Measurements from ENCODE around the gene ACAD10.
"Not testable (repeated sequence)": the region's sequence is repeated elsewhere in the genome, so short reads cannot be mapped to it uniquely, and the experiment has no call there.

ACAD10 gene

DNA sequence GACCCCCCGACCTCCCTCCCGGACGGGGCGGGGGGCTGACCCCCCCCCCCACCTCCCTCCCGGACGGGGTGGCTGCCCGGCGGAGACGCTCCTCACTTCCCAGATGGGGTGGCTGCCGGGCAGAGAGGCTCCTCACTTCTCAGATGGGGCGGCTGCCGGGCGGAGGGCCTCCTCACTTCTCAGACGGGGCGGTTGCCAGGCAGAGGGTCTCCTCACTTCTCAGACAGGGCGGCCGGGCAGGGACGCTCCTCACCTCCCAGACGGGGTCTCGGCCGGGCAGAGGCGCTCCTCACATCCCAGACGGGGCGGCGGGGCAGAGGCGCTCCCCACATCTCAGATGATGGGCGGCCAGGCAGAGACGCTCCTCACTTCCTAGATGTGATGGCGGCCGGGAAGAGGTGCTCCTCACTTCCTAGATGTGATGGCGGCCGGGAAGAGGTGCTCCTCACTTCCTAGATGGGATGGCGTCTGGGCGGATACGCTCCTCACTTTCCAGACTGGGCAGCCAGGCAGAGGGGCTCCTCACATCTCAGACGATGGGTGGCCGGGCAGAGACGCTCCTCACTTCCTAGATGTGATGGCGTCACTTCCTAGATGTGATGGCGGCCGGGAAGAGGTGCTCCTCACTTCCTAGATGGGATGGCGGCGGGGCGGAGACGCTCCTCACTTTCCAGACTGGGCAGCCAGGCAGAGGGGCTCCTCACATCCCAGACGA, 38.0 kb downstream of the ACAD10 start:
- not testable (repeated sequence) for H3K27me3 Mint-ChIP-seq, H3K4me3 Mint-ChIP-seq, H3K36me3 Mint-ChIP-seq, H3K27ac Mint-ChIP-seq, H3K9me3 Mint-ChIP-seq, H3K4me1 Mint-ChIP-seq

- no peaks in the 10 kb centered on the region for H3K27me3 Mint-ChIP-seq
- no peaks in the 10 kb centered on the region for H3K9me3 Mint-ChIP-seq
- no peak overlapping the region for H3K4me3 Mint-ChIP-seq
- H3K27ac Mint-ChIP-seq = no peak overlapping the region
- H3K4me1 Mint-ChIP-seq = no peaks in the 10 kb centered on the region
- H3K36me3 Mint-ChIP-seq = peaks cover 8% of the 10 kb centered on the region
These were observed 42.9 kb downstream of the ACAD10 start for GRCh38 chr12:111728795-111729194.

DNA sequence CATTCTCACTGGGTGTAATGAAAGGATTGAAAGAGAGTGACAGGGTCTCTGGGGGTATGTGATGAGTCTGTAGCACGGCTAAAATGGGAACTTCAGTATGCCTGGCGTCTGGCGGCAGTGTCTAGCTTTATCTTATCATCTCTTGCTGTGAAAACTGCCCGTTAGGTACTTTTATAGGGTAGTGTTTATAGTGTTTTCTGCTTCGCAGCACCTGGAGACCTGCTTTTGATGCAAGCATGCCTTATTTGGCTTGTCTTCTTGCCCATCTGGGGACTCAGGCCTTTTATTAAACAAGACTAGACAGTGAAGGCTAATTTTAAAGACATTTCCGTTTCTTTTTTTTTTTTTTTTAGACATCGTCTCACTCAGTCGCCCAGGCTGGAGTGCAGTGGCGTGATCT, 44.6 kb downstream of the ACAD10 start:
- Mint-ChIP-seq H3K27ac (no peak overlapping the region), H3K4me1 (no peaks in the 10 kb centered on the region), H3K4me3 (no peak overlapping the region), H3K36me3 (peaks cover 8% of the 10 kb centered on the region), H3K27me3 (no peaks in the 10 kb centered on the region), H3K9me3 (no peaks in the 10 kb centered on the region)

- no peaks in the 10 kb centered on the region for H3K4me1 Mint-ChIP-seq
- H3K36me3 Mint-ChIP-seq = peaks cover 10% of the 10 kb centered on the region
- no peak overlapping the region for H3K27ac Mint-ChIP-seq
- no peaks in the 10 kb centered on the region for H3K27me3 Mint-ChIP-seq
- no peaks in the 10 kb centered on the region for H3K9me3 Mint-ChIP-seq
- H3K4me3 Mint-ChIP-seq = no peak overlapping the region
These were observed 46.9 kb downstream of the ACAD10 start for GRCh38 chr12:111732786-111733185.

GRCh38 chr12:111733340-111733915, 47.6 kb downstream of the ACAD10 start:
- Mint-ChIP-seq H3K9me3 (no peaks in the 10 kb centered on the region), H3K4me3 (no peak overlapping the region), H3K36me3 (peaks cover 10% of the 10 kb centered on the region), H3K27ac (no peak overlapping the region), H3K27me3 (no peaks in the 10 kb centered on the region), H3K4me1 (no peaks in the 10 kb centered on the region)

DNA sequence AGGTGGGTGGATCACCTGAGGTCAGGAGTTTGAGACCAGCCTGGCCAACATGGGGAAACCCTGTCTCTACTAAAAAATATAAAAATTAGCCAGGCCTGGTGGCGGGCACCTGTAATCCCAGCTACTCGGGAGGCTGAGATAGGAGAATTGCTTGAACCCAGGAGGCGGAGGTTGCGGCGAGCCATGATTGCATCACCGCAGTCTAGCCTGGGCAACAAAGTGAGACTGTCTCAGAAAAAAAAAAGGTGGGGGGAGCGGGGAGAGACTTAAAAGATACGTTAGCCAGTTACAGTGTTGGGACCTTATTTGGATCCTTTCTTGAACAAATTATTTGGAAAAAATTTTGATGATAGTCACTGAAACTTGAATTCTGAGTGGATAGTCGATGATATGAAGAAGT, 53.7 kb downstream of the ACAD10 start:
- H3K27ac Mint-ChIP-seq, H3K4me1 Mint-ChIP-seq, H3K27me3 Mint-ChIP-seq, H3K9me3 Mint-ChIP-seq, H3K36me3 Mint-ChIP-seq, H3K4me3 Mint-ChIP-seq: not testable (repeated sequence)

DNA sequence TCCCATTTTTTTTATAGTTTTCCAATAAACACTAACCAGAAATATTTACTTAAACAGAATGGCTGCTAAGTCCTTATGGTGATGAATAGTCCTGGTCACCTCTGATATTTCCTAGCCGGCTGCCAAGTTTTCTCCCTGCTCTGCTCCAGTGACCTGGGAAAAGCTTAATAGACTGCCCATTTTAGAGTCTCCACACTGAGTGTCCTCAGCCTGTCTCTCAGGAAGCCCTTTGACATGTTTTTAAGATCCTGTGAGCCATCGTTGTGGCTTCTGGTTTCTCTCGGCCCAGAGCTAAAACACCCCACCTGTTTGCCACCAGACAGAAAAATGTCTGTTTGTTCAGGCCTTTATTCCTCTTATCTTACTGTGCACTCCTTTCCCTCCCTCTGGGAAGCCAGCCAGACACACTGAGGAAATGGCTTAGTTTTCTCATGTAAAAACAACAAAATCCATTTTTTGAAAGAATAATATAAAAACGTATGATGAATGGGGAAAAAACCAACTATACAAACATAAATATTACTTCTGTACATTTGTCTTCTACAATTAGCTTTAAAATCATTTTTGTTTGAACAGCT, 55.5 kb downstream of the ACAD10 start:
- Mint-ChIP-seq H3K4me1 (no peaks in the 10 kb centered on the region), H3K27me3 (no peaks in the 10 kb centered on the region), H3K9me3 (no peaks in the 10 kb centered on the region), H3K36me3 (peaks cover 9% of the 10 kb centered on the region), H3K4me3 (no peak overlapping the region), H3K27ac (no peak overlapping the region)

DNA sequence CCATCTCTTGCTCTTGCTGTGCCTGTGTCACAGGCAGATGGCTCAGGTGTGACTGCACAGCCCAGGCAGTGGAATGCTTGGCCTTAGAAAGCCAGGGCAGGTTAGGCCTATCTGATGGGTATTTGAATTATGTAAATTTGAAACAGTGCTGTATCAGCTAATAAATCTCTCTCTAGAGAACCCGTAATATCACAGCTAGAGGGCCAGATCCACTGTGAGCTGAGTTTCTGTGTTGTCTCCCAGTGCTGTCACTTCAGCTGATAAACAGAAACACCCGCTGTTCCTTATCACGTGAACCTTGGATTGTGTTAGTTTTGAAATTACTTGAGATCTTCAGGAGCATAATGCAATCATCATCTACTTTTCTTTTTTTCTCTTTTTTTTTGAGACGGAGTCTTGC, 59.4 kb downstream of the ACAD10 start:
- H3K4me1 Mint-ChIP-seq = no peaks in the 10 kb centered on the region

DNA sequence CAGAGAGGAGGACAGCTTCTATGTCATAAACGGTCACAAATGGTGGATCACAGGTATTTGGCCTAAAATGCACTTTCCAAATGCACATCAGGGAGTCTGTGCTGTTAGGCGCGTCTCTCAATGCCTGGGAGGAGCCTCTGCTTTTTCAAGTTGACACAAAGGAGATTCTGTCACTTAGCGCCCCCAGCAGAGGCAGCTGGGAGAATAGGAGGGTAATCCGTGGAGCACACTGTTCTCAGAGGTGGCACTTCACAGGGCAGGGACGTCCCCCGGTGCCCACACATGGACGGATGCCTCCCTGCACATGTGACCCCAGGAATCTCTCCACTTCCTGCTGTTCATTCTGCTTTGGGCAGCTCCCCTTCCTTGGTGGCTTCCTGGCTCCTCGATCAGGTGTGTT, 61.5 kb downstream of the ACAD10 start:
- H3K9me3 Mint-ChIP-seq = no peaks in the 10 kb centered on the region
- H3K4me3 Mint-ChIP-seq = no peak overlapping the region
- no peak overlapping the region for H3K27ac Mint-ChIP-seq
- no peaks in the 10 kb centered on the region for H3K27me3 Mint-ChIP-seq
- peaks cover 11% of the 10 kb centered on the region for H3K36me3 Mint-ChIP-seq
- H3K4me1 Mint-ChIP-seq = no peaks in the 10 kb centered on the region

More for the DNA sequence above, 59.4 kb downstream of the ACAD10 start:
- H3K27ac Mint-ChIP-seq = no peak overlapping the region
- H3K9me3 Mint-ChIP-seq = no peaks in the 10 kb centered on the region
- H3K4me3 Mint-ChIP-seq = no peak overlapping the region
- H3K27me3 Mint-ChIP-seq = no peaks in the 10 kb centered on the region
- peaks cover 11% of the 10 kb centered on the region for H3K36me3 Mint-ChIP-seq

DNA sequence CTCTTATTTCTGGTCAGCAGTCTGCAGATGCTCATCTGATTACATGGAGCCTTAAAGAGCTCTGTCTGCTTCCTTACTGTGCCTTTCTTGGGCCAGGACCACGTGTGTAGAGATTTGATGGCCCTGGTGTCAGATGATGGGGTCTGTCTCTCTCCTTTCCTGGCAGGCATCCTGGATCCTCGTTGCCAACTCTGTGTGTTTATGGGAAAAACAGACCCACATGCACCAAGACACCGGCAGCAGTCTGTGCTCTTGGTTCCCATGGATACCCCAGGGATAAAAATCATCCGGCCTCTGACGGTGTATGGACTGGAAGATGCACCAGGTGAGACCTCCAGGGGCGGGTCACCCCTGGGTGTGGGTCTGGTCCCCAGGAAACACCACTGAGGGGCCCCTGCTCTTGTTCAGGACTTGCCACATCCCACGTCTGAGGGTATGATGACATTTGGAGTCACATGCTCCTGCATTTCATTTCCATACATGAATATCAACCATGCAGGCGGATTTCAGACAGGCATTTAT, 62.4 kb downstream of the ACAD10 start:
- H3K4me3 Mint-ChIP-seq = no peak overlapping the region
- no peaks in the 10 kb centered on the region for H3K9me3 Mint-ChIP-seq
- no peaks in the 10 kb centered on the region for H3K4me1 Mint-ChIP-seq
- H3K27ac Mint-ChIP-seq = no peak overlapping the region
- H3K27me3 Mint-ChIP-seq = no peaks in the 10 kb centered on the region
- peaks cover 11% of the 10 kb centered on the region for H3K36me3 Mint-ChIP-seq

DNA sequence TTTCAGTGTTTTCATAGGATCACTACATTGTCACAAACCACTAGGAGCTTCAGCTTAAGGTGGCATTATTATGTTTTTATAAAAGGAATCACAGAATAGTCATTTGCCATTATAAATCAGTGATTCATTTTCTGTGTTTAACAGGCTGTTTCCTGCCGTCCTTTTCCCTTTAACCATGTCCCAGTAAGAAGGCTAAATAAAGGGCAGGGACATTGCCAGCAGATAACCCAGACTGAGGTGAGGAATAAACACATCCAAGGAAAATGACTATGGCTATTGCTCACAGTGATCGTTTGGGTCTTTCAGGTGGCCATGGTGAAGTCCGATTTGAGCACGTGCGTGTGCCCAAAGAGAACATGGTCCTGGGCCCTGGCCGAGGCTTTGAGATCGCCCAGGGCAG, 63.0 kb downstream of the ACAD10 start:
- H3K4me1 Mint-ChIP-seq = no peaks in the 10 kb centered on the region
- H3K27me3 Mint-ChIP-seq = no peaks in the 10 kb centered on the region
- no peak overlapping the region for H3K27ac Mint-ChIP-seq
- peaks cover 11% of the 10 kb centered on the region for H3K36me3 Mint-ChIP-seq
- no peaks in the 10 kb centered on the region for H3K9me3 Mint-ChIP-seq
- no peak overlapping the region for H3K4me3 Mint-ChIP-seq

DNA sequence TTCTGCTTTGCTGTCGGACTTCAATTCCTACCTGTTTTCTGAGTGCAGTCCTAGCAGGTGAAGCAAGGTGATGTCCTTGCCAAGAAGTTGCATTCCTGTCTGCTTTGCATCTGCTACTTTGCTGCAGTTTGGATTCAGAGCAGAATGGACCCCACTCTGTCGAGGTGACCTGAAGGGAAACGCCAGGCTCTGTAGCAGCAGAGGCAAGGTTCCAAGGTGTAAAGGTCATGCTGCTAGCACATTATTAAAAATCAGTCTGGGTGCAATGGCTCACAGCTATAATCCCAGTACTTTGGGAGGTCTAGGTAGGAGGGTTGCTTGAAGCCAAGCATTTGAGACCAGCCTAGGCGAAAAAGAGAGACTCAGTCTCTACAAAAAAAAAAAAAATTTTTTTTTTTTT, 63.5 kb downstream of the ACAD10 start:
- H3K36me3 Mint-ChIP-seq = peaks cover 11% of the 10 kb centered on the region
- no peaks in the 10 kb centered on the region for H3K27me3 Mint-ChIP-seq
- H3K27ac Mint-ChIP-seq = no peak overlapping the region
- H3K9me3 Mint-ChIP-seq = no peaks in the 10 kb centered on the region
- H3K4me1 Mint-ChIP-seq = no peaks in the 10 kb centered on the region
- H3K4me3 Mint-ChIP-seq = no peak overlapping the region

- H3K27ac Mint-ChIP-seq = no peak overlapping the region
- H3K4me1 Mint-ChIP-seq = peaks cover 11% of the 10 kb centered on the region
- peaks cover 7% of the 10 kb centered on the region for H3K36me3 Mint-ChIP-seq
- H3K27me3 Mint-ChIP-seq = no peaks in the 10 kb centered on the region
- H3K4me3 Mint-ChIP-seq = no peak overlapping the region
- no peaks in the 10 kb centered on the region for H3K9me3 Mint-ChIP-seq
These were observed 67.5 kb downstream of the ACAD10 start for GRCh38 chr12:111753144-111753881.

DNA sequence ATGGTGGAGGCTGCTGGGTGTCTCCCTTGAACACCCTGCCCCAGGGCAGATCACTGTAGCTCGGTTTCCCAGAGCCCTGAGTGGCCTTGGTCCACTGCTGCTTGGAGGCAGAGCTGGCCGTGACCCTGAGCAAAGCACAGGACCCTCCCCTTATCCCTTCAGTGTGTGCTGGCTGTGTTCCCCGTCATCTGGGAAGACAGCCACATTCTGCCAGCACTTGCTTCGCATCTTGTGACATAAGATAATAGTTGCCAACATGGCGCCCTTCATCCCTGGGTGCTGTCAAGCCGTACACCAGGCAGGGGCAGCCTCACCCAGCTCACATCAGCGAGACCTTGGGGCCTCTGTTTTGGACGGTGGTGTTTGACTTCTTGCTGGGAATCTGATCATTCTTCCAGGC, 68.8 kb downstream of the ACAD10 start:
- H3K27me3 Mint-ChIP-seq = no peaks in the 10 kb centered on the region
- H3K36me3 Mint-ChIP-seq = peaks cover 4% of the 10 kb centered on the region
- H3K4me3 Mint-ChIP-seq = no peak overlapping the region
- no peak overlapping the region for H3K27ac Mint-ChIP-seq
- H3K4me1 Mint-ChIP-seq = peaks cover 11% of the 10 kb centered on the region
- H3K9me3 Mint-ChIP-seq = no peaks in the 10 kb centered on the region

GRCh38 chr12:111756196-111756595, 70.3 kb downstream of the ACAD10 start:
- Mint-ChIP-seq H3K27me3 (no peaks in the 10 kb centered on the region), H3K9me3 (no peaks in the 10 kb centered on the region), H3K4me1 (peaks cover 11% of the 10 kb centered on the region), H3K27ac (no peak overlapping the region), H3K4me3 (no peak overlapping the region), H3K36me3 (peaks cover 4% of the 10 kb centered on the region)

GRCh38 chr12:111756681-111757080, 70.8 kb downstream of the ACAD10 start:
- peaks cover 11% of the 10 kb centered on the region for H3K4me1 Mint-ChIP-seq
- no peak overlapping the region for H3K27ac Mint-ChIP-seq
- peaks cover 4% of the 10 kb centered on the region for H3K36me3 Mint-ChIP-seq
- no peaks in the 10 kb centered on the region for H3K27me3 Mint-ChIP-seq
- H3K4me3 Mint-ChIP-seq = no peak overlapping the region
- no peaks in the 10 kb centered on the region for H3K9me3 Mint-ChIP-seq

Measured in activated naive CD4-positive, alpha-beta T cell treated with anti-CD3 and anti-CD28 coated beads, Interleukin-2, amount 50 U/mL, for 24 hours (primary cell).